ENCODE measurements around the gene MORC3. TPM values are rescaled to one million over a fixed set of nuclear protein-coding genes. Genes with fewer than 3 reads are reported as not detected.
"Not testable (repeated sequence)": the region's sequence is repeated elsewhere in the genome, so short reads cannot be mapped to it uniquely, and the experiment has no call there.

The MORC3 gene
- total RNA-seq, 4 donors from 2014 or later = 31.0 to 54.8 (median 48.4) TPM

DNA sequence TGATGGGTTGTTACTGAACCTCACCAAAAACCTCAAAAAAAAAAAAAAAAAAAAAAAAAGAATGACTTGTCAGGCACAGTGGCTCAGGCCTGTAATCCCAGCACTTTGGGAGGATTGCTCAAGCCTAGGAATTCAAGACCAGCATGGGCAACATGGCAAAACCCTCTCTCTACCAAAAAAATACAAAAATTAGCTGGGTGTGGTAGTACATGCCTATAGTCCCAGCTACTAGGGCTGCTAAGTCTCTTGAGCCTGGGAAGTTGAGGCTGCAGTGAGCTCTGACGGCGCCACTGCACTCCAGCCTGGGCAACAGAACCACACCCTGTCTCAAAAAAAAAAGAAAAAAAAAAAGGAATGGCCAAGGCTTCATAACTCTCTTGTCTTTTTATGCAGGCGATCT, 76.3 kb downstream of the MORC3 start:
- ATAC-seq = no peak
- Histone ChIP-seq H3K36me3 (peaks cover 0 to 15% of the 10 kb centered on the region in 2 donors), H3K4me3 (no peak overlapping the region), H3K9me3 (no peaks in the 10 kb centered on the region), H3K4me1 (no peaks in the 10 kb centered on the region), H3K27me3 (no peaks in the 10 kb centered on the region), H3K27ac (no peak overlapping the region)
- TF ChIP-seq EP300 (IDR thresholded peaks at IDR 0.05) (no peak), POLR2AphosphoS5 (IDR thresholded peaks at IDR 0.05) (no peak), POLR2A (IDR thresholded peaks at IDR 0.05) (no peak)
- TF ChIP-seq, protein P1, sequence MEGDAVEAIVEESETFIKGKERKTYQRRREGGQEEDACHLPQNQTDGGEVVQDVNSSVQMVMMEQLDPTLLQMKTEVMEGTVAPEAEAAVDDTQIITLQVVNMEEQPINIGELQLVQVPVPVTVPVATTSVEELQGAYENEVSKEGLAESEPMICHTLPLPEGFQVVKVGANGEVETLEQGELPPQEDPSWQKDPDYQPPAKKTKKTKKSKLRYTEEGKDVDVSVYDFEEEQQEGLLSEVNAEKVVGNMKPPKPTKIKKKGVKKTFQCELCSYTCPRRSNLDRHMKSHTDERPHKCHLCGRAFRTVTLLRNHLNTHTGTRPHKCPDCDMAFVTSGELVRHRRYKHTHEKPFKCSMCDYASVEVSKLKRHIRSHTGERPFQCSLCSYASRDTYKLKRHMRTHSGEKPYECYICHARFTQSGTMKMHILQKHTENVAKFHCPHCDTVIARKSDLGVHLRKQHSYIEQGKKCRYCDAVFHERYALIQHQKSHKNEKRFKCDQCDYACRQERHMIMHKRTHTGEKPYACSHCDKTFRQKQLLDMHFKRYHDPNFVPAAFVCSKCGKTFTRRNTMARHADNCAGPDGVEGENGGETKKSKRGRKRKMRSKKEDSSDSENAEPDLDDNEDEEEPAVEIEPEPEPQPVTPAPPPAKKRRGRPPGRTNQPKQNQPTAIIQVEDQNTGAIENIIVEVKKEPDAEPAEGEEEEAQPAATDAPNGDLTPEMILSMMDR (IDR thresholded peaks at IDR 0.05) = no peak
- 85 to 89% methylated on average over 3 of the region's 3 CpGs for WGBS, 2 donors (ENCODE audit: low coverage in 1 of 2)

DNA sequence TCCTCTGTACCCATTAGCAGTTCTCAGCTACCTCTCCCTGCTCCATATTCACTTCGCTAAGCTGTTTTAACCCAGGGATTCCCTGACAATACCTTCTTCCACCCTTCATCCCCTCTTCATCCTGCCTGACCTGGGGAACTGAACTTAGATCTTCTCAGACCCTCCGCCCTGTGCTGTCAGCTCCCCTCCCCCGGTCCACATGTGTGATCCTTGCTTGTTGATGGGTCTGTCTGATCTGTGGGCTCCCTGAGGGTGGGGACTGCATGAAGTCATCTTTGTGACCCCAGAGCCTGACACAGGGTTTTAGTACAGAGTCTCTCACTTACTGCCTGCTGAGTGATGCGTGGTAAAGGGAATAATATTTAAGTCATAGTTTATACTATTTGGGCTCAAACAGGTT, 77.0 kb downstream of the MORC3 start:
- 95 to 100% methylated on average over 1 to 2 of the region's 4 CpGs for WGBS, 2 donors (ENCODE audit: low coverage in 1 of 2)
- TF ChIP-seq POLR2AphosphoS5 (IDR thresholded peaks at IDR 0.05) (no peak), POLR2A (IDR thresholded peaks at IDR 0.05) (no peak), EP300 (IDR thresholded peaks at IDR 0.05) (no peak)
- TF ChIP-seq, protein P1 (IDR thresholded peaks at IDR 0.05) = no peak
- H3K4me1 ChIP-seq = no peaks in the 10 kb centered on the region
- no peaks in the 10 kb centered on the region for H3K9me3 ChIP-seq
- no peak overlapping the region for H3K27ac ChIP-seq
- peaks cover 0 to 18% of the 10 kb centered on the region in 2 donors for H3K36me3 ChIP-seq
- H3K4me3 ChIP-seq = no peak overlapping the region
- H3K27me3 ChIP-seq = no peaks in the 10 kb centered on the region
- ATAC-seq = no peak

DNA sequence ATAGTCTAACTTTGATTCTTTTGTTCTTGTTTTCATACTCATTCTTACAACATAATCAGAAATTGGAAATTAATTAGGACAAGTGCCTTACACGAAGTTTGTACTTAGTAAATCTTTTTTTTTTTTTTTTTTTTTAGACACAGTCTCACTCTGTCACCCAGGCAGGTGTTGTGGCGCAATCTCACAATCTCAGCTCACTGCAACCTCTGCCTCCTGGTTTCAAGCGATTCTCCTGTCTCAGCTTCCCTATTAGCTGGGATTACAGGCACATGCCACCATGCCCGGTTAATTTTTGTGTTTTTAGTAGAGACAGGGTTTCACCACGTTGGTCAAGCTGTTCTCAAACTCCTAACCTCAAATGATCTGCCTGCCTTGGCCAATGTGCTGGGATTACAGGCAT, 77.6 kb downstream of the MORC3 start:
- no peak for TF ChIP-seq EP300 (IDR thresholded peaks at IDR 0.05)
- TF ChIP-seq, protein P1 (IDR thresholded peaks at IDR 0.05) = no peak
- TF ChIP-seq POLR2A (IDR thresholded peaks at IDR 0.05) = no peak
- no peak for TF ChIP-seq POLR2AphosphoS5 (IDR thresholded peaks at IDR 0.05)
- WGBS, 2 donors (ENCODE audit: low coverage in 1 of 2) = 86 to 90% methylated on average over 2 to 4 of the region's 5 CpGs
- Histone ChIP-seq H3K4me1 (no peaks in the 10 kb centered on the region), H3K9me3 (no peaks in the 10 kb centered on the region), H3K27ac (no peak overlapping the region), H3K27me3 (no peaks in the 10 kb centered on the region), H3K4me3 (no peak overlapping the region), H3K36me3 (peaks cover 0 to 23% of the 10 kb centered on the region in 2 donors)
- no peak for ATAC-seq

DNA sequence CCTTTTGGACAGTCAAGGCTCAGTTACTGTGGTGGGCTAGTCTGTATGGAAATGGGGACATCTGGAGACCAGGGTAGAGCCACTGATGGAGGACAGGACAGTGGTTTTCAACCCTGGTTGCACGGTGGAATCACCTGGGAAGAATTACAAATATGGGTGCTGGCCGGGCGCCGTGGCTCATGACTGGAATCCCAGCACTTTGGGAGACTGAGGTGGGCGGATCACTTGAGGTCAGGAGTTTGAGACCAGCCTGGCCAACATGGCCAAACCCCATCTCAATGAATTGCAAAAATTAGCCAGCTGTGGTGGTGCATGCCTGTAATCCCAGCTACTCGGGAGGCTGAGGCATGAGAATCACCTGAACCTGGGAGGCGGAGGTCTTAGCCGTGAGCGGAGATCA, 79.7 kb downstream of the MORC3 start:
- 96 to 98% methylated on average over 7 to 8 of the region's 9 CpGs for WGBS, 2 donors (ENCODE audit: low coverage in 1 of 2)
- peaks cover 0 to 33% of the 10 kb centered on the region in 2 donors for H3K36me3 ChIP-seq
- not testable (repeated sequence) for H3K9me3 ChIP-seq, H3K4me1 ChIP-seq, H3K27ac ChIP-seq, ATAC-seq, H3K27me3 ChIP-seq, H3K4me3 ChIP-seq

DNA sequence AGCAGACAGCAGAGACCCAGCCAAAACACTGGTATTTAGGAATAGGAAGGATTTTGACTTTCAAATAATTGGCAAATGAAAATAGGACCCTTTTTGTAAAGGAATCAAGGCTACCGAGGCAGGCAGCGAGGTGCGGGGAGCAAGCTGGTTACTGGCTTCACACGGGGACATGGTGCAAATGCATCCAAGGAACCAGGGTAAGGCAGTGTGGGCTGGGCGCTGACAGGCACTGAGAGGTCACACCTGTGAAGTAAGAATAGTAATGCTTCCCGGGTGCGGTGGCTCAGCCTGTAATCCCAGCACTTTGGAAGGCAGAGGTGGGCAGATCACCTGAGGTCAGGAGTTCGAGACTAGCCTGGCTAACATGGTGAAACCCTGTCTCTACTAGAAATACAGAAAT, 80.7 kb downstream of the MORC3 start:
- 93 to 94% methylated on average over 7 to 8 of the region's 8 CpGs for WGBS, 2 donors (ENCODE audit: low coverage in 1 of 2)
- Histone ChIP-seq H3K27me3 (no peaks in the 10 kb centered on the region), H3K4me1 (no peaks in the 10 kb centered on the region), H3K27ac (no peak overlapping the region), H3K4me3 (no peak overlapping the region), H3K36me3 (peaks cover 0 to 26% of the 10 kb centered on the region in 2 donors), H3K9me3 (no peaks in the 10 kb centered on the region)
- no peak for TF ChIP-seq EP300 (IDR thresholded peaks at IDR 0.05)
- TF ChIP-seq POLR2A (IDR thresholded peaks at IDR 0.05) = no peak
- TF ChIP-seq, protein P1 (IDR thresholded peaks at IDR 0.05) = no peak
- TF ChIP-seq POLR2AphosphoS5 (IDR thresholded peaks at IDR 0.05) = no peak
- ATAC-seq = no peak
